ENCODE results near the gene ZDHHC9.
"Not testable (repeated sequence)": the region's sequence is repeated elsewhere in the genome, so short reads cannot be mapped to it uniquely, and the experiment has no call there.

DNA sequence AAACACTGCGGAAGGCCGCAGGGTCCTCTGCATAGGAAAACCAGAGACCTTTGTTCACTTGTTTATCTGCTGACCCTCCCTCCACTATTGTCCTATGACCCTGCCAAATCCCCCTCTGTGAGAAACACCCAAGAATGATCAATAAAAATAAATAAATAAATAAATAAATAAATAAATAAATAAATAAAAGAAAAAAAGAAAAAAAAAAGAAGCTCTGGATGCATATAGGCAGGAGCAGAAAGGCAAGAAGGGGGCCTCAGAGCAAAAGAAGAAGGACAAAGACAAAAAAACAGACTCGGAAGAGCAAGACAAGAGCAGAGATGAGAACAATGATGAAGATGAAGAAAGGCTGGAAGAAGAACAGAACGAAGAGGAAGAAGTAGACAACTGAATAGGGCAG lies 8.1 kb upstream of the ZDHHC9 start:
- TF ChIP-seq, protein P1, sequence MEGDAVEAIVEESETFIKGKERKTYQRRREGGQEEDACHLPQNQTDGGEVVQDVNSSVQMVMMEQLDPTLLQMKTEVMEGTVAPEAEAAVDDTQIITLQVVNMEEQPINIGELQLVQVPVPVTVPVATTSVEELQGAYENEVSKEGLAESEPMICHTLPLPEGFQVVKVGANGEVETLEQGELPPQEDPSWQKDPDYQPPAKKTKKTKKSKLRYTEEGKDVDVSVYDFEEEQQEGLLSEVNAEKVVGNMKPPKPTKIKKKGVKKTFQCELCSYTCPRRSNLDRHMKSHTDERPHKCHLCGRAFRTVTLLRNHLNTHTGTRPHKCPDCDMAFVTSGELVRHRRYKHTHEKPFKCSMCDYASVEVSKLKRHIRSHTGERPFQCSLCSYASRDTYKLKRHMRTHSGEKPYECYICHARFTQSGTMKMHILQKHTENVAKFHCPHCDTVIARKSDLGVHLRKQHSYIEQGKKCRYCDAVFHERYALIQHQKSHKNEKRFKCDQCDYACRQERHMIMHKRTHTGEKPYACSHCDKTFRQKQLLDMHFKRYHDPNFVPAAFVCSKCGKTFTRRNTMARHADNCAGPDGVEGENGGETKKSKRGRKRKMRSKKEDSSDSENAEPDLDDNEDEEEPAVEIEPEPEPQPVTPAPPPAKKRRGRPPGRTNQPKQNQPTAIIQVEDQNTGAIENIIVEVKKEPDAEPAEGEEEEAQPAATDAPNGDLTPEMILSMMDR (IDR thresholded peaks at IDR 0.05; ENCODE audit: low read length), result not testable (repeated sequence)
- not testable (repeated sequence) for TF ChIP-seq EZH2 (optimal IDR thresholded peaks at IDR 0.05; ENCODE audit: low read depth, low read length); EZH2phosphoT487 (IDR thresholded peaks at IDR 0.05; ENCODE audit: low read length)

Measured in MM.1S (cell line).